Measurements from ENCODE around the gene SYNJ2. TPM values are rescaled to one million over a fixed set of nuclear protein-coding genes. Genes with fewer than 3 reads are reported as not detected.

The SYNJ2 gene
- total and polyA plus RNA-seq, 2 of the 4 experiments (the other 2 are of a cell fraction), result 40.8 to 45.2 TPM

GRCh38 chr6:158043008-158043407 is 61.3 kb downstream of the SYNJ2 start:
- Histone ChIP-seq H4K20me1 (ENCODE audit: insufficient read depth, low read length) (no peaks in the 10 kb centered on the region), H4K91ac (ENCODE audit: insufficient read depth, low read depth, low read length) (peak overlapping the region; percentile 99), H3K4me1 (ENCODE audit: control insufficient read depth, insufficient read depth, low read length) (peaks cover 43% of the 10 kb centered on the region), H3K14ac (replicated peaks; ENCODE audit: low read depth, low read length) (peak overlapping the region; percentile 89), H3K27me3 (ENCODE audit: control insufficient read depth, insufficient read depth, low read length) (no peaks in the 10 kb centered on the region), H3K23ac (ENCODE audit: low read depth, low read length) (peak overlapping the region; percentile 93; the same call in 1 of the 2 replicates), H2AFZ (replicated peaks; ENCODE audit: low read length, poor library complexity) (no peak overlapping the region), H2AK5ac (ENCODE audit: low read depth, low read length) (peak overlapping the region; percentile 99), H3K9ac (ENCODE audit: low read depth, low read length) (no peak overlapping the region), H3K79me1 (ENCODE audit: low read depth in 1 of 2, low read length in 2 of 2) (peaks cover 35 to 90% of the 10 kb centered on the region in 2 experiments), H2BK15ac (ENCODE audit: low read depth, low read length) (peak overlapping the region; percentile 97), H2BK20ac (ENCODE audit: low read depth, low read length) (peak overlapping the region; percentile 98), H3K27ac (ENCODE audit: insufficient read depth, low read length) (peak overlapping the region; percentile 97), H3K4ac (ENCODE audit: low read depth, low read length) (peak overlapping the region; percentile 99), H3K56ac (ENCODE audit: extremely low read depth, insufficient read depth, low read length) (0 out of 2 replicates have a peak overlapping the region, but pooled peaks have one; percentile 96), H3K36me3 (ENCODE audit: control insufficient read depth, insufficient read depth, low read length) (peaks cover 25% of the 10 kb centered on the region), H2BK120ac (ENCODE audit: low read depth, low read length) (peak overlapping the region; percentile 98), H3K9me3 (ENCODE audit: control insufficient read depth, insufficient read depth, low read length) (no peaks in the 10 kb centered on the region), H4K5ac (ENCODE audit: low read depth, low read length) (peak overlapping the region; percentile 97; the same call in 1 of the 2 replicates), H2AK9ac (replicated peaks; ENCODE audit: low read depth, low read length, poor library complexity) (peak overlapping the region; percentile 59), H2BK5ac (ENCODE audit: low read depth, low read length, poor library complexity, severe bottlenecking) (peak overlapping the region; percentile 99), H3K9me1 (ENCODE audit: insufficient read depth, low read length) (peaks cover 62% of the 10 kb centered on the region), H4K8ac (ENCODE audit: low read depth in 2 of 2, low read length in 2 of 2) (peak overlapping the region; percentile 85 to 95), H3K4me2 (ENCODE audit: low read depth, low read length) (no peak overlapping the region), H3K18ac (ENCODE audit: low read depth, low read length) (peak overlapping the region; percentile 68; the same call in 1 of the 2 replicates), H3K4me3 (ENCODE audit: insufficient read depth, low read depth, low read length) (no peak overlapping the region)
- TF ChIP-seq RAD21 (IDR thresholded peaks at IDR 0.05; ENCODE audit: low read length) (no peak), MXI1 (IDR thresholded peaks at IDR 0.05; ENCODE audit: borderline replicate concordance, low read depth, low read length) (no peak), FOS (IDR thresholded peaks at IDR 0.05; ENCODE audit: low read depth, low read length) (no peak), USF2 (IDR thresholded peaks at IDR 0.05; ENCODE audit: low read depth, low read length) (no peak)
- TF ChIP-seq, protein P1, sequence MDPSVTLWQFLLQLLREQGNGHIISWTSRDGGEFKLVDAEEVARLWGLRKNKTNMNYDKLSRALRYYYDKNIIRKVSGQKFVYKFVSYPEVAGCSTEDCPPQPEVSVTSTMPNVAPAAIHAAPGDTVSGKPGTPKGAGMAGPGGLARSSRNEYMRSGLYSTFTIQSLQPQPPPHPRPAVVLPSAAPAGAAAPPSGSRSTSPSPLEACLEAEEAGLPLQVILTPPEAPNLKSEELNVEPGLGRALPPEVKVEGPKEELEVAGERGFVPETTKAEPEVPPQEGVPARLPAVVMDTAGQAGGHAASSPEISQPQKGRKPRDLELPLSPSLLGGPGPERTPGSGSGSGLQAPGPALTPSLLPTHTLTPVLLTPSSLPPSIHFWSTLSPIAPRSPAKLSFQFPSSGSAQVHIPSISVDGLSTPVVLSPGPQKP (IDR thresholded peaks at IDR 0.05; ENCODE audit: borderline replicate concordance, low read depth, low read length), result no peak
- TF ChIP-seq, protein P2, sequence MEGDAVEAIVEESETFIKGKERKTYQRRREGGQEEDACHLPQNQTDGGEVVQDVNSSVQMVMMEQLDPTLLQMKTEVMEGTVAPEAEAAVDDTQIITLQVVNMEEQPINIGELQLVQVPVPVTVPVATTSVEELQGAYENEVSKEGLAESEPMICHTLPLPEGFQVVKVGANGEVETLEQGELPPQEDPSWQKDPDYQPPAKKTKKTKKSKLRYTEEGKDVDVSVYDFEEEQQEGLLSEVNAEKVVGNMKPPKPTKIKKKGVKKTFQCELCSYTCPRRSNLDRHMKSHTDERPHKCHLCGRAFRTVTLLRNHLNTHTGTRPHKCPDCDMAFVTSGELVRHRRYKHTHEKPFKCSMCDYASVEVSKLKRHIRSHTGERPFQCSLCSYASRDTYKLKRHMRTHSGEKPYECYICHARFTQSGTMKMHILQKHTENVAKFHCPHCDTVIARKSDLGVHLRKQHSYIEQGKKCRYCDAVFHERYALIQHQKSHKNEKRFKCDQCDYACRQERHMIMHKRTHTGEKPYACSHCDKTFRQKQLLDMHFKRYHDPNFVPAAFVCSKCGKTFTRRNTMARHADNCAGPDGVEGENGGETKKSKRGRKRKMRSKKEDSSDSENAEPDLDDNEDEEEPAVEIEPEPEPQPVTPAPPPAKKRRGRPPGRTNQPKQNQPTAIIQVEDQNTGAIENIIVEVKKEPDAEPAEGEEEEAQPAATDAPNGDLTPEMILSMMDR (conservative IDR thresholded peaks at IDR 0.05; ENCODE audit: low read depth, low read length), result no peak
- in situ Hi-C loops (cut with MboI; ENCODE audit: low sequenced_read_pairs), result no loop called here
- intact Hi-C loops (cut with micrococcal nuclease), result loop anchor here (5.0 kb wide), 1 partner anchor 61 kb away; the partner anchor contains the start of gene SYNJ2
- CTCF ChIA-PET, result interaction anchor here (0.6 to 0.7 kb wide), 3 partner anchors 49 to 216 kb away, joined by 3 to 4 read pairs (median 3); no protein-coding TSS in a partner anchor
- dilution Hi-C loops (cut with HindIII; ENCODE audit: low sequenced_read_pairs, unreplicated experiment), result no loop called here
- BruUV-seq (replicated peaks), result no TSS peak
- DNase-seq (no peak), ATAC-seq (ENCODE audit: low read depth) (no peak)
- 94% methylated on average over 18 of the region's 20 CpGs; no CpG with 5 or more reads in 1 of the 2 experiments for WGBS, 2 experiments (ENCODE audit: extremely low coverage in 2 of 2, insufficient read length in 1 of 2)
- POLR2A ChIA-PET (ENCODE audit: unreplicated experiment), result interaction anchor here (1.0 kb wide), 1 partner anchor 11 kb away, joined by 3 read pairs; no protein-coding TSS in a partner anchor
